Gastrocnemius medialis (tissue), 4 donors: ENCODE results near the gene CLEC17A. TPM values are rescaled to one million over a fixed set of nuclear protein-coding genes. Genes with fewer than 3 reads are reported as not detected.

Experiments
- ATAC-seq, 2 donors: fragments of 150-250 bp; one replicate each; pipeline ENCODE4 v1.9.1; 2016
- DNase-seq, 2 donors: peaks; one replicate each; pipeline ENCODE4 v3.0.0-alpha.2; 2019
- H3K27ac ChIP-seq, 4 donors: fragments of 200-600 bp; sonication (generic); 1 replicate in 1 of 4; 2 replicates in 3 of 4; pipeline ENCODE4 v1.5.1; 2016 to 2018; ENCODE audit warnings: mild to moderate bottlenecking in 2 of 4, moderate library complexity in 1 of 4
- H3K27me3 ChIP-seq, 3 donors: fragments of 200-600 bp; sonication (generic) in 2 of 3; 1 replicate in 1 of 3; 2 replicates in 2 of 3; pipeline versions ENCODE4 v1.5.1 to v1.6.0; 2016 to 2019; ENCODE audit warnings: mild to moderate bottlenecking in 1 of 3, moderate library complexity in 1 of 3
- H3K36me3 ChIP-seq, 2 donors: fragments of 200-600 bp; sonication (generic) in 1 of 2; one replicate each; pipeline ENCODE4 v1.5.1; 2017 to 2018
- H3K4me1 ChIP-seq, 2 donors: fragments of 200-600 bp; sonication (generic) in 1 of 2; one replicate each; pipeline ENCODE4 v1.5.1; 2016 to 2017; ENCODE audit warnings: mild to moderate bottlenecking in 2 of 2
- H3K4me3 ChIP-seq, 4 donors: fragments of 200-600 bp; sonication (generic) in 3 of 4; 1 replicate in 1 of 4; 2 replicates in 3 of 4; pipeline ENCODE4 v1.5.1; 2016 to 2019; ENCODE audit warnings: mild to moderate bottlenecking in 2 of 4
- H3K9me3 ChIP-seq, 3 donors: fragments of 200-600 bp; sonication (generic) in 2 of 3; 1 replicate in 1 of 3; 2 replicates in 2 of 3; pipeline ENCODE4 v1.5.1; 2016 to 2019
- POLR2A ChIP-seq, 2 donors: fragments of 450-650 bp; IDR thresholded peaks; one replicate each; pipeline ENCODE4 v1.6.1; 2017; ENCODE audit warnings: antibody characterized with exemption in 2 of 2, mild to moderate bottlenecking in 2 of 2, moderate library complexity in 2 of 2
- in situ Hi-C, 4 donors: fragments of 200-750 bp; cut with MboI; loops; one replicate each; pipeline versions ENCODE4 v1.15.0 to v1.8.0; 2017; ENCODE audit warnings: low sequenced_read_pairs in 4 of 4
- intact Hi-C: fragments of 100-400 bp; cut with DNase I; formaldehyde crosslinking; loops from one replicate; pipeline ENCODE4 v1.15.1; 2023; ENCODE audit warnings: low total_unique reads
- total RNA-seq, 4 donors: library from RNA; depleted of rRNA; stranded (reverse); fragments of >200 nt; gene quantifications; one replicate each; pipeline versions ENCODE4 v1.1.0 to v1.2.3, GENCODE V29; 2016
- TF ChIP-seq, protein P1 (sequence below), 5 experiments: fragments of 450-650 bp in 3 of 5; fragments of 200-600 bp in 2 of 5; sonication (generic) in 2 of 5; IDR thresholded peaks in 4 of 5; conservative IDR thresholded peaks in 1 of 5; 1 replicate in 4 of 5; 2 replicates in 1 of 5; pipeline ENCODE4 v1.5.1; 2016 to 2019; ENCODE audit warnings: antibody characterized with exemption in 5 of 5, mild to moderate bottlenecking in 3 of 5, moderate library complexity in 3 of 5

Gene CLEC17A
- total RNA-seq, 4 donors from 2014 or later = not detected

DNA sequence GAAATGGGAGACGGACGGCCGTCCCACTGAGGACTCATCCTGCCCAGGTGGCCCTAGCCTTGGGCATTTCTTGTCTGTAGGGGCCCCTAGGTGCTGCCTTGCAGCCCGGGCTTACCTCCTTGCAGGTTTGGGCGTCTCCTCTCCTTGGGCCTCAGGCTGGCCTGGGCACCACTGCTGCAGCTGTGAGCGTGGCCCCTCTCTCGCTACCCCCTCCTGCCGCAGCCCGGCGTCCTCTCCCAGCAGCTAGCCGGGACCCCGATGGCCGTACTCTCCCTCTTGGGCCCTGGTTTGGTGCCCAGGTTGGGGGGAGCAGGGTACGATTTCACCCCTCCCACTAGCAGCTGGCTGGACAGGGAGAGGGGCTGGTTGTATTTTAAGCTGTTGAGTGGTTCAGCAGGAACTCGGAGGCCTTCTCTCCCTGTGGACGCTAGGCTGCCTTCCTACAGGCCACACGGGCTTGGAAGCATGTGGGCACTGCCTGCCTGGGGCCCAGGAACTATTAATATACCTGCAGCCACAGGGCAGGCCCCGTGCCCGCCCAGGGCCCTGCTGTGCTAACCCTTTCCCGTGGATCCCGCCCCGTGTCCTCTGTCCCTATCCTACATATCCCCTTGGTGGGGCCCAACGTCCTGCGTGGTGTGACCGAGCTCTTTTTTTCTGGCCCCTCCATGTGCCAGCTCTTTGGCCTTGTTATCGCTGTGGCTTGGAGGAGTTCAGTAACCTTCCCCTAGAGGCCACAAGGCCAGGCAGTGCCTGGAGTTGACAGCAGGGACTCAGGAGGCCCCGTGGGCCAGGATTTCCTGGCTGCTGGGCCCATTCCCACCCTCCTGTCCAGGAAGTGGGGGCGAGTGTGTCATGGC is 22.7 kb upstream of the CLEC17A start:
- intact Hi-C loops = loop anchor here (2.0 to 10.0 kb wide), 9 partner anchors 27 to 1785 kb away; partner anchors contain the start of genes GIPC1, HOOK2, IER2 and PKN1

DNA sequence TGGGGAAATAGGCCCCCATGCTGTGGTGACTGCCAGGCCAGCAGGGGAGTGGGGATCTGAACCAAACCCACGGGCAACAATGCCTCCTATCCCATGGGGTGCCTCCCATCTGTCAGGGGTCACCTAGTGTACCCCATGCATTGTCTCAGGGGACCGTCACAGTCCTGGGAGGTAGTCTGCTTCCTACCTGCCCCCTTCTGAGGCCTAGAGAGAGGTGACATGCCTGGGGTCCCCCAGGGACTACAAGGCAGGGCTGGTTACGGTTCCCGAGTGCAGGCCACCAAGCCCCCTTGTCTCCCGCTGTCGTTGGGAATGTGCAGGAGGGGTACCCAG is 22.1 kb upstream of the CLEC17A start:
- intact Hi-C loops = loop anchor here (5.0 to 10.0 kb wide), 8 partner anchors 63 to 1786 kb away; partner anchors contain the start of genes GIPC1, HOOK2, IER2 and PKN1

More for the DNA sequence above, 22.7 kb upstream of the CLEC17A start:
- in situ Hi-C loops = loop anchor here in 1 of 4 donors (10.0 kb wide), 1 partner anchor 45 kb away; the partner anchor contains the start of gene DNAJB1
- no peaks in the 10 kb centered on the region for H3K9me3 ChIP-seq
- TF ChIP-seq POLR2A (IDR thresholded peaks at IDR 0.05) = peak; percentile 56 to 74
- TF ChIP-seq, protein P1, sequence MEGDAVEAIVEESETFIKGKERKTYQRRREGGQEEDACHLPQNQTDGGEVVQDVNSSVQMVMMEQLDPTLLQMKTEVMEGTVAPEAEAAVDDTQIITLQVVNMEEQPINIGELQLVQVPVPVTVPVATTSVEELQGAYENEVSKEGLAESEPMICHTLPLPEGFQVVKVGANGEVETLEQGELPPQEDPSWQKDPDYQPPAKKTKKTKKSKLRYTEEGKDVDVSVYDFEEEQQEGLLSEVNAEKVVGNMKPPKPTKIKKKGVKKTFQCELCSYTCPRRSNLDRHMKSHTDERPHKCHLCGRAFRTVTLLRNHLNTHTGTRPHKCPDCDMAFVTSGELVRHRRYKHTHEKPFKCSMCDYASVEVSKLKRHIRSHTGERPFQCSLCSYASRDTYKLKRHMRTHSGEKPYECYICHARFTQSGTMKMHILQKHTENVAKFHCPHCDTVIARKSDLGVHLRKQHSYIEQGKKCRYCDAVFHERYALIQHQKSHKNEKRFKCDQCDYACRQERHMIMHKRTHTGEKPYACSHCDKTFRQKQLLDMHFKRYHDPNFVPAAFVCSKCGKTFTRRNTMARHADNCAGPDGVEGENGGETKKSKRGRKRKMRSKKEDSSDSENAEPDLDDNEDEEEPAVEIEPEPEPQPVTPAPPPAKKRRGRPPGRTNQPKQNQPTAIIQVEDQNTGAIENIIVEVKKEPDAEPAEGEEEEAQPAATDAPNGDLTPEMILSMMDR (IDR thresholded peaks at IDR 0.05 in 4 of 5, conservative IDR thresholded peaks at IDR 0.05 in 1 of 5) = no peak
- peaks cover 69 to 82% of the 10 kb centered on the region in 2 donors for H3K4me1 ChIP-seq
- H3K27ac ChIP-seq = peak overlapping the region; percentile 98 to 100 (median 99)
- peak; percentile 31 to 61 for ATAC-seq
- DNase-seq = peak; percentile 79 to 85
- peak overlapping the region; percentile 19 to 48 (median 46) for H3K4me3 ChIP-seq
- H3K36me3 ChIP-seq = peaks cover 0 to 3% of the 10 kb centered on the region in 2 donors
- H3K27me3 ChIP-seq = no peaks in the 10 kb centered on the region

DNA sequence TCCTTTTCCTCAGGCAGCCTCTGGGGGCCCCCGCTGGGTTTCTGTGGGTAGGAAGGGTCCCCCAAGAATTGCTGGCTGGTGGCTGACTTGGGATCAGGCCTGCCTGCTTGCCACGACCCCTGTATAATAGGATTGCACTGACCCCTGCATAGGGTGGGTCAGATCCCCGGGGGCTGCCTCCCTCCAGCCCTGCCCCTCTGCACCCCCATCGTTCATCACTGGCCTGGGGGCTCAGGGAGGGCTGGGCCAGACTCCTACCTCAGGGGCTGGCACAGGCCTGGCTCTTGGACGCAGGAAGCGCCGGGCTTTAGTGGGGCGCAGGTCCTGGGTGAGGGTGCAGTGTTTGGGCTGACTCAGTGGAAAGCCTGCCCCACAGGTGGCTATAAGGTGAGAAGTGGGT is 21.6 kb upstream of the CLEC17A start:
- H3K4me1 ChIP-seq = peaks cover 66 to 76% of the 10 kb centered on the region in 2 donors
- peaks cover 0 to 12% of the 10 kb centered on the region in 2 donors for H3K36me3 ChIP-seq
- H3K27me3 ChIP-seq = no peaks in the 10 kb centered on the region
- in situ Hi-C loops (loop anchor here in 1 of 4 donors (10.0 kb wide), 1 partner anchor 46 kb away; the partner anchor contains the start of gene DNAJB1), intact Hi-C loops (loop anchor here (5.0 to 10.0 kb wide), 8 partner anchors 64 to 1786 kb away; partner anchors contain the start of genes GIPC1, HOOK2, IER2 and PKN1)
- no peak for DNase-seq
- peak overlapping the region; percentile 98 to 100 (median 99) for H3K27ac ChIP-seq
- peak overlapping the region in 3 of 4 donors; percentile 37 to 50 (median 48) for H3K4me3 ChIP-seq
- no peaks in the 10 kb centered on the region for H3K9me3 ChIP-seq
- TF ChIP-seq, protein P1 (IDR thresholded peaks at IDR 0.05 in 4 of 5, conservative IDR thresholded peaks at IDR 0.05 in 1 of 5) = no peak
- no peak for TF ChIP-seq POLR2A (IDR thresholded peaks at IDR 0.05)
- ATAC-seq = no peak

More for the DNA sequence above, 22.1 kb upstream of the CLEC17A start:
- in situ Hi-C loops = loop anchor here in 1 of 4 donors (10.0 kb wide), 1 partner anchor 46 kb away; the partner anchor contains the start of gene DNAJB1
- no peak for DNase-seq
- no peaks in the 10 kb centered on the region for H3K27me3 ChIP-seq
- TF ChIP-seq, protein P1 (IDR thresholded peaks at IDR 0.05 in 4 of 5, conservative IDR thresholded peaks at IDR 0.05 in 1 of 5) = no peak
- TF ChIP-seq POLR2A (IDR thresholded peaks at IDR 0.05) = no peak
- no peak for ATAC-seq
- H3K36me3 ChIP-seq = peaks cover 0 to 7% of the 10 kb centered on the region in 2 donors
- peaks cover 69 to 79% of the 10 kb centered on the region in 2 donors for H3K4me1 ChIP-seq
- peak overlapping the region; percentile 98 to 100 (median 99) for H3K27ac ChIP-seq
- peak overlapping the region in 3 of 4 donors; percentile 44 to 48 (median 48) for H3K4me3 ChIP-seq
- H3K9me3 ChIP-seq = no peaks in the 10 kb centered on the region

DNA sequence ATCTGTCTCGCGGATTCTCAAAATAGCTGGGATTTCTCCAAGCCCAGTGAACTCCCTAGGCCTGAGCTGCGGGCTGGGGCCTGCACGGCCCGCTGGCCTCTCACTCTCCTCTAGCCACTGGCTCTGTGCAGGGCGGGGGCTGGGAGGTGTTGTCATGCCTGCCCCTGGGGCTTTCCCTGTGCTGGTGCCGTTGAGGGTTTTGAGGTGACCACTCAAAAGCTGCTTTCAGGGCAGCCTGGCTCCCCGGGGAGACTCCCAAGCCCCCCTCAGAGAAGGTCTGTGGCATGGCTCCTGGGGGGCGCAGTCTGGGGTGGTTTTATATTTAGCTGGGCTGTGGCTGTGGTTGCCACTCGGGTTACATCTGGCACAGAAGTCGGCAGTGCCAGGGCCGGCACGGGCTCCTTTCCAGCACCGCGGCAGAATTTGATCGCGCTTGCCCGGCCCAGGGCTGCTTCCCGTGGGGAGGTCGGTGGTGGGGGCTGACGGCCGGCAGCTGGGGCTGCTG is 21.0 kb upstream of the CLEC17A start:
- Histone ChIP-seq H3K27ac (peak overlapping the region; percentile 98 to 100 (median 99)), H3K27me3 (no peaks in the 10 kb centered on the region), H3K4me3 (peak overlapping the region; percentile 39 to 50 (median 46)), H3K4me1 (peaks cover 60 to 70% of the 10 kb centered on the region in 2 donors), H3K36me3 (peaks cover 0 to 12% of the 10 kb centered on the region in 2 donors), H3K9me3 (no peaks in the 10 kb centered on the region)
- intact Hi-C loops = loop anchor here (2.0 to 10.0 kb wide), 9 partner anchors 65 to 1787 kb away; partner anchors contain the start of genes GIPC1, HOOK2, IER2 and PKN1
- DNase-seq = peak; percentile 55 to 86
- in situ Hi-C loops = loop anchor here in 1 of 4 donors (10.0 kb wide), 1 partner anchor 47 kb away; the partner anchor contains the start of gene DNAJB1
- peak; percentile 40 to 50 for ATAC-seq
- TF ChIP-seq POLR2A (IDR thresholded peaks at IDR 0.05) = no peak
- TF ChIP-seq, protein P1 (IDR thresholded peaks at IDR 0.05 in 4 of 5, conservative IDR thresholded peaks at IDR 0.05 in 1 of 5) = no peak
